ENCODE measurements around the gene SLC25A11. TPM values are rescaled to one million over a fixed set of nuclear protein-coding genes. Genes with fewer than 3 reads are reported as not detected.

The SLC25A11 gene
- polyA plus RNA-seq, 1 of the 3 experiments (the other 2 are of a cell fraction), result 82.8 TPM

DNA sequence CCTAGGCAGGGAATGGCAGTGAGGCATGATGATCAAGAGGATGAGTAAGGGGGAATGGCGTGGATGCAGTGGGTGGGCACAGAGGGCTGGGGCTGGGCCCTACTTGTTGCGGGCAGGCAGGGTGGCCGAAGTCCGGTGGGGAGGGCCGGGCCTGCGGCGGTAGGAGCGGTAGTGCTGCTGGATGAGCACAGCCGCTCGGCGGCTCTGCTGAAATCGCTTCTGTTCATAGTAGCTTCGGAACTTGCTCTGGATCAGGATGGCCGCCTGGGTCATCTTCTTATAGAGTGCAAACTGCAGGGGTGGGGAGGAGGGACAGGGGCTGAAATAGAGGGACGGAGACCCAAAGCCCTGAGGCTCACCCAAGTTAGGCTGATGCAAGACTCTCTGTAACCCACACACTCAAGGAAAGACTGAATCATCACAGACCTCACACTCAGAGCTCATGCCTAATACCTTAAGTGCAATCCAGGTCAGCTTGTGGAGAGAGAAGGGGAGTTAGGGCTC, 29.3 kb upstream of the SLC25A11 start:
- H3K27me3 ChIP-seq (ENCODE audit: insufficient read depth), result no peaks in the 10 kb centered on the region
- H3K9ac ChIP-seq, result peak overlapping the region; percentile 77
- POLR2A ChIA-PET, result interaction anchor here (0.6 to 4.2 kb wide), 5 partner anchors 16 to 60 kb away, joined by 3 to 56 read pairs (median 32); partner anchors contain the start of genes ENO3, INCA1, KIF1C and PFN1
- H3K9me3 ChIP-seq, result no peaks in the 10 kb centered on the region
- CTCF ChIA-PET, result interaction anchor here (0.8 to 6.6 kb wide), 8 partner anchors 11 to 66 kb away, joined by 3 to 52 read pairs (median 4); partner anchors contain the start of genes CAMTA2, CHRNE, ENO3 and SLC25A11
- H3F3A ChIP-seq (replicated peaks; ENCODE audit: insufficient read depth), result peaks cover 21% of the 10 kb centered on the region
- peaks cover 45% of the 10 kb centered on the region for H3K79me2 ChIP-seq (ENCODE audit: insufficient read depth)
- peak overlapping the region; percentile 59 to 72 for H3K4me3 ChIP-seq (ENCODE audit: low read depth in 2 of 2, low read length in 1 of 2)
- no peaks in the 10 kb centered on the region for H3K9me2 ChIP-seq
- H3K4me2 ChIP-seq, result peak overlapping the region; percentile 97
- no peaks in the 10 kb centered on the region for H4K20me1 ChIP-seq (ENCODE audit: insufficient read depth)
- H3K27ac ChIP-seq (ENCODE audit: low read depth in 2 of 2, low read length in 1 of 2), result peak overlapping the region; percentile 93 to 96
- 33% methylated on average over 9 of the region's 15 CpGs for WGBS (ENCODE audit: low lambda C conversion rate)
- no peak overlapping the region for H2AFZ ChIP-seq (ENCODE audit: low read depth)
- peaks cover 16 to 24% of the 10 kb centered on the region in 2 experiments; a peak in 3 of 4 replicates for H3K4me1 ChIP-seq (ENCODE audit: control insufficient read depth in 1 of 2, insufficient read depth in 2 of 2, low read depth in 1 of 2, low read length in 1 of 2)
- H3K36me3 ChIP-seq (replicated peaks in 1 of 2; ENCODE audit: control insufficient read depth in 1 of 2, insufficient read depth in 2 of 2, low read length in 1 of 2), result peaks cover 17 to 18% of the 10 kb centered on the region in 2 experiments
- DNase-seq, result peak; percentile 48
- TF ChIP-seq, protein P1, sequence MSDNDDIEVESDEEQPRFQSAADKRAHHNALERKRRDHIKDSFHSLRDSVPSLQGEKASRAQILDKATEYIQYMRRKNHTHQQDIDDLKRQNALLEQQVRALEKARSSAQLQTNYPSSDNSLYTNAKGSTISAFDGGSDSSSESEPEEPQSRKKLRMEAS (IDR thresholded peaks at IDR 0.05; ENCODE audit: low read depth), result peak; percentile 49; the same call in 1 of the 2 replicates
- TF ChIP-seq POLR2AphosphoS5 (IDR thresholded peaks at IDR 0.05; ENCODE audit: low read depth, low read length), result no peak

DNA sequence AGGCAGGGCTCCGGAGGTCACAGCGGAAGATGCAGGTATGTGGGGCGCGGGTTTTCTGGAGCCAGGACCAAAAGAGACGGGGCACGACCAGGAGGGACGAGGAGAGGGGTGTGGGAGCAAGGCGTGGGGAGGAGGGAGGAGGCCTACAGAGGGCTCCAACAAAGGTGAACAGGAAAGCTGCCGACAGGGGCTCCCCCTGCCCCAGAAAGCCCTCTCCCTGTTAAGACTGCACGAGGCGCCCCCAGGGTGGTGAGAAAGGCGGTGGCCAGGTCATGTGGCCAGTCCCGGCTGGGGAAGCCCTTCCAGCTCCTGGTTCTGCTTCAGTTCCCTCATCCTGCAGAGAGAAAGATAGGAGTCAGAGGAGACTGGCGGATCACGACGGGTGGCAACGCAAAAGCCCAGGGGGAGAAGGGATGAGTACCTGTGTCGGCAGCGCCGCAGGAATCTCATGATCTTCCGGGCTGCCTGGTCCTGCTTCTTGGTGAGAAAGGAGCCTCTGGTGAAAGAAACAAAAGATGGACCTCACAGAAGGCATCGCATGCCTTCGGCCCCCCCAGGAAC, 28.7 kb upstream of the SLC25A11 start:
- peaks cover 11 to 18% of the 10 kb centered on the region in 2 experiments for H3K36me3 ChIP-seq (replicated peaks in 1 of 2; ENCODE audit: control insufficient read depth in 1 of 2, insufficient read depth in 2 of 2, low read length in 1 of 2)
- peaks cover 16 to 24% of the 10 kb centered on the region in 2 experiments; a peak in 3 of 4 replicates for H3K4me1 ChIP-seq (ENCODE audit: control insufficient read depth in 1 of 2, insufficient read depth in 2 of 2, low read depth in 1 of 2, low read length in 1 of 2)
- TF ChIP-seq SMC3 (IDR thresholded peaks at IDR 0.05; ENCODE audit: low read depth, low read length) (no peak), SIN3A (IDR thresholded peaks at IDR 0.05; ENCODE audit: borderline replicate concordance, low read depth, low read length) (0 out of 2 replicates have a peak, but pooled peaks have one; percentile 10)
- TF ChIP-seq, protein P2, sequence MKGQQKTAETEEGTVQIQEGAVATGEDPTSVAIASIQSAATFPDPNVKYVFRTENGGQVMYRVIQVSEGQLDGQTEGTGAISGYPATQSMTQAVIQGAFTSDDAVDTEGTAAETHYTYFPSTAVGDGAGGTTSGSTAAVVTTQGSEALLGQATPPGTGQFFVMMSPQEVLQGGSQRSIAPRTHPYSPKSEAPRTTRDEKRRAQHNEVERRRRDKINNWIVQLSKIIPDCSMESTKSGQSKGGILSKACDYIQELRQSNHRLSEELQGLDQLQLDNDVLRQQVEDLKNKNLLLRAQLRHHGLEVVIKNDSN (IDR thresholded peaks at IDR 0.05; ENCODE audit: borderline replicate concordance, low read depth), result 0 out of 2 replicates have a peak, but pooled peaks have one; percentile 32
- H3K79me2 ChIP-seq (ENCODE audit: insufficient read depth), result peaks cover 48% of the 10 kb centered on the region
- peaks cover 23% of the 10 kb centered on the region for H3F3A ChIP-seq (replicated peaks; ENCODE audit: insufficient read depth)
- H3K9me2 ChIP-seq, result no peaks in the 10 kb centered on the region
- 31% methylated on average over 23 of the region's 23 CpGs for WGBS (ENCODE audit: low lambda C conversion rate)
- H3K9me3 ChIP-seq, result no peaks in the 10 kb centered on the region
- H2AFZ ChIP-seq (ENCODE audit: low read depth), result no peak overlapping the region
- ChIA-PET CTCF (interaction anchor here (0.8 to 6.6 kb wide), 9 partner anchors 11 to 94 kb away, joined by 3 to 52 read pairs (median 4); partner anchors contain the start of genes CAMTA2, CHRNE, ENO3 and SLC25A11), POLR2A (interaction anchor here (1.5 to 4.2 kb wide), 4 partner anchors 16 to 29 kb away, joined by 3 to 56 read pairs (median 34); partner anchors contain the start of genes ENO3, INCA1, KIF1C and PFN1)
- H3K4me2 ChIP-seq, result peak overlapping the region; percentile 97
- peak overlapping the region; percentile 59 to 72 for H3K4me3 ChIP-seq (ENCODE audit: low read depth in 2 of 2, low read length in 1 of 2)
- no peaks in the 10 kb centered on the region for H3K27me3 ChIP-seq (ENCODE audit: insufficient read depth)
- H3K9ac ChIP-seq, result peak overlapping the region; percentile 77
- peak overlapping the region; percentile 93 to 96 for H3K27ac ChIP-seq (ENCODE audit: low read depth in 2 of 2, low read length in 1 of 2)
- DNase-seq, result peak; percentile 62
- no peaks in the 10 kb centered on the region for H4K20me1 ChIP-seq (ENCODE audit: insufficient read depth)
